NOMO-1 treated with DMSO at 0.1 percent for 48 hours (cell line): ENCODE data around the gene RRAGA.
A peak's percentile ranks its signal among the peaks of the same experiment; 100 is the strongest.
"Not testable (repeated sequence)": the region's sequence is repeated elsewhere in the genome, so short reads cannot be mapped to it uniquely, and the experiment has no call there.

Experiments used
- DNase-seq: peaks from one replicate; lab custom pipeline; 2025; ENCODE audit not compliant: unreplicated experiment; lab: John Stamatoyannopoulos, UW

Gene RRAGA

GRCh38 chr9:19048966-19049916 is at the start of gene RRAGA:
TSS of gene RRAGA (plus strand) at chr9:19049427. CDS start at chr9:19049660, 233 bp downstream.
- DNase-seq = peak; percentile 81

- DNase-seq = no peak
Measured at GRCh38 chr9:19000133-19000532, 49.1 kb upstream of the RRAGA start.

- no peak for DNase-seq
Measured at GRCh38 chr9:19009391-19009965, 39.7 kb upstream of the RRAGA start.

- DNase-seq = no peak
Measured at GRCh38 chr9:19018201-19018600, 31.0 kb upstream of the RRAGA start.

GRCh38 chr9:19020886-19021455 is 28.3 kb upstream of the RRAGA start:
- no peak for DNase-seq

- not testable (repeated sequence) for DNase-seq
Measured at GRCh38 chr9:19021649-19022048, 27.6 kb upstream of the RRAGA start.

- DNase-seq = no peak
Measured at GRCh38 chr9:19022206-19022605, 27.0 kb upstream of the RRAGA start.

GRCh38 chr9:19023078-19023477 is 26.1 kb upstream of the RRAGA start:
- no peak for DNase-seq

- no peak for DNase-seq
Measured at GRCh38 chr9:19026375-19026774, 22.9 kb upstream of the RRAGA start.

- DNase-seq = no peak
Measured at GRCh38 chr9:19027825-19028224, 21.4 kb upstream of the RRAGA start.

GRCh38 chr9:19028835-19029451 is 20.3 kb upstream of the RRAGA start:
- DNase-seq = no peak

- DNase-seq = no peak
Measured at GRCh38 chr9:19030899-19031298, 18.3 kb upstream of the RRAGA start.

GRCh38 chr9:19032406-19032805 is 16.8 kb upstream of the RRAGA start:
- DNase-seq = no peak

GRCh38 chr9:19033015-19033414 is 16.2 kb upstream of the RRAGA start, which contains the start of gene SAXO1:
TSS of gene SAXO1 (minus strand) at chr9:19033209. CDS start at chr9:19032908, 301 bp downstream.
- DNase-seq = no peak

- DNase-seq = no peak
Measured at GRCh38 chr9:19036611-19037010, 12.6 kb upstream of the RRAGA start.

GRCh38 chr9:19049917-19050636 is 850 bp downstream of the RRAGA start:
- DNase-seq = no peak

- DNase-seq = no peak
Measured at GRCh38 chr9:19050637-19051591, 1.7 kb downstream of the RRAGA start.

- DNase-seq = no peak
Measured at GRCh38 chr9:19057033-19057432, 7.8 kb downstream of the RRAGA start.

- DNase-seq = no peak
Measured at GRCh38 chr9:19074229-19074628, 25.0 kb downstream of the RRAGA start.

GRCh38 chr9:19074836-19075235 is 25.6 kb downstream of the RRAGA start:
- no peak for DNase-seq
